Measurements from ENCODE around the gene BTBD18. TPM values are rescaled to one million over a fixed set of nuclear protein-coding genes. Genes with fewer than 3 reads are reported as not detected.

BTBD18 gene
- total and polyA plus RNA-seq, 2 of the 13 experiments (the other 11 are each of a cell fraction or from before 2014, with no cell fraction given), result not detected

- TF ChIP-seq ARID5B (CRISPR knock-in tag; IDR thresholded peaks at IDR 0.05) (peak; percentile 55), ERF (CRISPR knock-in tag; IDR thresholded peaks at IDR 0.05) (no peak), PAXIP1 (CRISPR knock-in tag; conservative IDR thresholded peaks at IDR 0.05) (peak; percentile 47), NCOA2 (CRISPR knock-in tag; IDR thresholded peaks at IDR 0.05) (peak; percentile 38; the same call in 1 of the 2 replicates)
- TF ChIP-seq, protein P1, sequence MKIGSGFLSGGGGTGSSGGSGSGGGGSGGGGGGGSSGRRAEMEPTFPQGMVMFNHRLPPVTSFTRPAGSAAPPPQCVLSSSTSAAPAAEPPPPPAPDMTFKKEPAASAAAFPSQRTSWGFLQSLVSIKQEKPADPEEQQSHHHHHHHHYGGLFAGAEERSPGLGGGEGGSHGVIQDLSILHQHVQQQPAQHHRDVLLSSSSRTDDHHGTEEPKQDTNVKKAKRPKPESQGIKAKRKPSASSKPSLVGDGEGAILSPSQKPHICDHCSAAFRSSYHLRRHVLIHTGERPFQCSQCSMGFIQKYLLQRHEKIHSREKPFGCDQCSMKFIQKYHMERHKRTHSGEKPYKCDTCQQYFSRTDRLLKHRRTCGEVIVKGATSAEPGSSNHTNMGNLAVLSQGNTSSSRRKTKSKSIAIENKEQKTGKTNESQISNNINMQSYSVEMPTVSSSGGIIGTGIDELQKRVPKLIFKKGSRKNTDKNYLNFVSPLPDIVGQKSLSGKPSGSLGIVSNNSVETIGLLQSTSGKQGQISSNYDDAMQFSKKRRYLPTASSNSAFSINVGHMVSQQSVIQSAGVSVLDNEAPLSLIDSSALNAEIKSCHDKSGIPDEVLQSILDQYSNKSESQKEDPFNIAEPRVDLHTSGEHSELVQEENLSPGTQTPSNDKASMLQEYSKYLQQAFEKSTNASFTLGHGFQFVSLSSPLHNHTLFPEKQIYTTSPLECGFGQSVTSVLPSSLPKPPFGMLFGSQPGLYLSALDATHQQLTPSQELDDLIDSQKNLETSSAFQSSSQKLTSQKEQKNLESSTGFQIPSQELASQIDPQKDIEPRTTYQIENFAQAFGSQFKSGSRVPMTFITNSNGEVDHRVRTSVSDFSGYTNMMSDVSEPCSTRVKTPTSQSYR (CRISPR knock-in tag; IDR thresholded peaks at IDR 0.05; ENCODE audit: borderline replicate concordance), result 0 out of 2 replicates have a peak, but pooled peaks have one; percentile 24
Measured at GRCh38 chr11:57787920-57788702, 36.5 kb upstream of the BTBD18 start (continued).

Measured in HepG2 (cell line).